Measurements from ENCODE around the gene CHRNA4.

DNA sequence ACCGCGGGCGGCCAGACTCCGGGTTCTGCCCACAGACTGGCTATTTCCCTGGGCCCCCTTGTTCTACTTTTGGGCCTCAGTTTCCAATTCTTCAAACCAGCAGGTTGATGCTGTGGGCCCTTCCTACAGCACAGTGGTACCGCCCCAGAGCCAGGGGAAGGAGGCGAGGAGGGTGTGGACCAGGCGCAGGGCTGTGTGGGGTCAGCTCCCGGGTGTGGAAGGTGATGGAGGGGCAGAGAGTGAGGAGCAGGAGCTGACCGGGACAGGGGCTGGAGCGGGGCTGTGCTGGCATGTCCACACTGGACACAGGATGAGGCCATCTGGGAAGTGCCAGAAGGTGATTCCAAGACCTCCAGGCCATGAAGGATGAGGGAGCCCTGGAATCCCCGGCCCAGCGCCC, 35.2 kb upstream of the CHRNA4 start:
- no peak for TF ChIP-seq CTCF (IDR thresholded peaks at IDR 0.05; ENCODE audit: low read depth, low read length)
- TF ChIP-seq, protein P1, sequence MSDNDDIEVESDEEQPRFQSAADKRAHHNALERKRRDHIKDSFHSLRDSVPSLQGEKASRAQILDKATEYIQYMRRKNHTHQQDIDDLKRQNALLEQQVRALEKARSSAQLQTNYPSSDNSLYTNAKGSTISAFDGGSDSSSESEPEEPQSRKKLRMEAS (IDR thresholded peaks at IDR 0.05; ENCODE audit: low read depth, low read length): no peak
- TF ChIP-seq POLR2A (IDR thresholded peaks at IDR 0.05; ENCODE audit: extremely low read depth, insufficient read length): no peak
- TF ChIP-seq MYC (IDR thresholded peaks at IDR 0.05; ENCODE audit: low read depth, low read length): no peak
